ENCODE measurements around the gene ESRRA. TPM values are rescaled to one million over a fixed set of nuclear protein-coding genes. Genes with fewer than 3 reads are reported as not detected.

The ESRRA gene
- total and polyA plus RNA-seq, 2 of the 13 experiments (the other 11 are each of a cell fraction or from before 2014, with no cell fraction given) = 18.1 to 36.3 TPM

- WGBS (ENCODE audit: low lambda C conversion rate) = 100% methylated on average over 10 of the region's 15 CpGs
- DNase-seq (ENCODE audit: low spot score) (no peak), FAIRE-seq (no peak), ATAC-seq (no peak)
- no peaks in the 10 kb centered on the region for H4K20me1 ChIP-seq (ENCODE audit: insufficient read depth, low read length)
- no TSS peak for BruUV-seq (replicated peaks)
- in situ Hi-C loops (cut with HindIII; ENCODE audit: extremely low pct_ligation_motif_present, low pct_unique_long_range_greater_than_20kb) (no loop called here), intact Hi-C loops (cut with micrococcal nuclease; ENCODE audit: unreplicated experiment) (no loop called here)
- H3K36me3 ChIP-seq (replicated peaks in 1 of 2; ENCODE audit: control insufficient read depth in 1 of 2, insufficient read depth in 2 of 2, low read length in 2 of 2) = peaks cover 13 to 30% of the 10 kb centered on the region in 2 experiments; a peak in 4 of 5 replicates
- H3K9ac ChIP-seq (ENCODE audit: insufficient read depth, low read depth, low read length) = no peak overlapping the region
- POLR2A ChIA-PET = no interaction called here
- no peaks in the 10 kb centered on the region for H3K9me3 ChIP-seq (ENCODE audit: low read length)
- TF ChIP-seq GATAD1 (CRISPR knock-in tag; IDR thresholded peaks at IDR 0.05) (no peak), ZNF329 (CRISPR knock-in tag; IDR thresholded peaks at IDR 0.05; ENCODE audit: low read depth) (peak; percentile 50; the same call in 1 of the 2 replicates)
- no peak overlapping the region for H3K4me2 ChIP-seq (ENCODE audit: low read depth, low read length)
- H2AFZ ChIP-seq (ENCODE audit: low read length) = no peak overlapping the region
- no peak overlapping the region for H3K4me3 ChIP-seq (replicated peaks in 1 of 3; ENCODE audit: insufficient read depth in 1 of 3, low read depth in 2 of 3, low read length in 3 of 3)
- CTCF ChIA-PET (ENCODE audit: low intra/inter-chr PET ratio, low total read pairs) = no interaction called here
- no peak overlapping the region for H3K27ac ChIP-seq (ENCODE audit: extremely low read length, insufficient read depth, low read length)
- H3K79me2 ChIP-seq (ENCODE audit: insufficient read depth, low read length) = peaks cover 7% of the 10 kb centered on the region
- peaks cover 15% of the 10 kb centered on the region for H3K4me1 ChIP-seq (ENCODE audit: insufficient read depth, low read length)
- H3K27me3 ChIP-seq (ENCODE audit: control insufficient read depth in 1 of 2, insufficient read depth in 2 of 2, low read length in 2 of 2) = no peaks in the 10 kb centered on the region; a peak in 1 of 5 replicates
These were observed 49.0 kb upstream of the ESRRA start for GRCh38 chr11:64256300-64256699.

GRCh38 chr11:64258356-64258755 is 47.0 kb upstream of the ESRRA start:
- no peaks in the 10 kb centered on the region for H3K9me3 ChIP-seq (ENCODE audit: low read length)
- ATAC-seq = no peak
- peaks cover 14 to 42% of the 10 kb centered on the region in 2 experiments; a peak in 4 of 5 replicates for H3K36me3 ChIP-seq (replicated peaks in 1 of 2; ENCODE audit: control insufficient read depth in 1 of 2, insufficient read depth in 2 of 2, low read length in 2 of 2)
- no peaks in the 10 kb centered on the region for H3K27me3 ChIP-seq (ENCODE audit: control insufficient read depth in 1 of 2, insufficient read depth in 2 of 2, low read length in 2 of 2)
- intact Hi-C loops (cut with micrococcal nuclease; ENCODE audit: unreplicated experiment) (no loop called here), in situ Hi-C loops (cut with HindIII; ENCODE audit: extremely low pct_ligation_motif_present, low pct_unique_long_range_greater_than_20kb) (no loop called here)
- no peak overlapping the region for H3K4me3 ChIP-seq (replicated peaks in 1 of 3; ENCODE audit: insufficient read depth in 1 of 3, low read depth in 2 of 3, low read length in 3 of 3)
- ChIA-PET POLR2A (interaction anchor here (2.6 kb wide), 1 partner anchor 11 kb away, joined by 10 read pairs; no protein-coding TSS in a partner anchor), CTCF (ENCODE audit: low intra/inter-chr PET ratio, low total read pairs) (no interaction called here)
- no peak overlapping the region for H2AFZ ChIP-seq (ENCODE audit: low read length)
- no peaks in the 10 kb centered on the region for H4K20me1 ChIP-seq (ENCODE audit: insufficient read depth, low read length)
- H3K9ac ChIP-seq (ENCODE audit: insufficient read depth, low read depth, low read length) = no peak overlapping the region
- FAIRE-seq = no peak
- H3K4me2 ChIP-seq (ENCODE audit: low read depth, low read length) = no peak overlapping the region
- no peaks in the 10 kb centered on the region for H3K79me2 ChIP-seq (ENCODE audit: insufficient read depth, low read length)
- no peak overlapping the region for H3K27ac ChIP-seq (ENCODE audit: extremely low read length, insufficient read depth, low read length)
- 57% methylated on average over 1 of the region's 24 CpGs for WGBS (ENCODE audit: low lambda C conversion rate)
- no peaks in the 10 kb centered on the region for H3K4me1 ChIP-seq (ENCODE audit: insufficient read depth, low read length)
- DNase-seq (ENCODE audit: low spot score) = no peak
- no TSS peak for BruUV-seq (replicated peaks)
- no peak for TF ChIP-seq ZNF615 (CRISPR knock-in tag; IDR thresholded peaks at IDR 0.05; ENCODE audit: borderline replicate concordance)
- no peak for TF ChIP-seq ZBTB7B (CRISPR knock-in tag; IDR thresholded peaks at IDR 0.05)
- TF ChIP-seq TBP (CRISPR knock-in tag; IDR thresholded peaks at IDR 0.05) = no peak
- no peak for TF ChIP-seq DMAP1 (CRISPR knock-in tag; IDR thresholded peaks at IDR 0.05)
- TF ChIP-seq ZNF543 (CRISPR knock-in tag; IDR thresholded peaks at IDR 0.05) = no peak
- no peak for TF ChIP-seq AHDC1 (CRISPR knock-in tag; IDR thresholded peaks at IDR 0.05; ENCODE audit: borderline replicate concordance)
- TF ChIP-seq PRMT3 (CRISPR knock-in tag; IDR thresholded peaks at IDR 0.05; ENCODE audit: borderline replicate concordance, low read depth) = no peak
- no peak for TF ChIP-seq ZNF572 (CRISPR knock-in tag; IDR thresholded peaks at IDR 0.05)
- TF ChIP-seq SALL2 (CRISPR knock-in tag; IDR thresholded peaks at IDR 0.05) = no peak
- no peak for TF ChIP-seq PHF8 (CRISPR knock-in tag; IDR thresholded peaks at IDR 0.05)
